ENCODE data around the gene TSTD1. TPM values are rescaled to one million over a fixed set of nuclear protein-coding genes. Genes with fewer than 3 reads are reported as not detected.

The TSTD1 gene
- total RNA-seq, 1 donor from 2014 or later: 53.7 TPM

- Mint-ChIP-seq H3K9me3 (peaks cover 10% of the 10 kb centered on the region), H3K36me3 (peaks cover 11% of the 10 kb centered on the region), H3K27ac (no peak overlapping the region), H3K27me3 (ENCODE audit: low read depth) (no peaks in the 10 kb centered on the region), H3K4me3 (no peak overlapping the region), H3K4me1 (no peaks in the 10 kb centered on the region)
- TF ChIP-seq, protein P1, sequence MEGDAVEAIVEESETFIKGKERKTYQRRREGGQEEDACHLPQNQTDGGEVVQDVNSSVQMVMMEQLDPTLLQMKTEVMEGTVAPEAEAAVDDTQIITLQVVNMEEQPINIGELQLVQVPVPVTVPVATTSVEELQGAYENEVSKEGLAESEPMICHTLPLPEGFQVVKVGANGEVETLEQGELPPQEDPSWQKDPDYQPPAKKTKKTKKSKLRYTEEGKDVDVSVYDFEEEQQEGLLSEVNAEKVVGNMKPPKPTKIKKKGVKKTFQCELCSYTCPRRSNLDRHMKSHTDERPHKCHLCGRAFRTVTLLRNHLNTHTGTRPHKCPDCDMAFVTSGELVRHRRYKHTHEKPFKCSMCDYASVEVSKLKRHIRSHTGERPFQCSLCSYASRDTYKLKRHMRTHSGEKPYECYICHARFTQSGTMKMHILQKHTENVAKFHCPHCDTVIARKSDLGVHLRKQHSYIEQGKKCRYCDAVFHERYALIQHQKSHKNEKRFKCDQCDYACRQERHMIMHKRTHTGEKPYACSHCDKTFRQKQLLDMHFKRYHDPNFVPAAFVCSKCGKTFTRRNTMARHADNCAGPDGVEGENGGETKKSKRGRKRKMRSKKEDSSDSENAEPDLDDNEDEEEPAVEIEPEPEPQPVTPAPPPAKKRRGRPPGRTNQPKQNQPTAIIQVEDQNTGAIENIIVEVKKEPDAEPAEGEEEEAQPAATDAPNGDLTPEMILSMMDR (IDR thresholded peaks at IDR 0.05; ENCODE audit: unreplicated experiment): no peak
- DNase-seq (ENCODE audit: low spot score in 2 of 2, unreplicated experiment in 2 of 2): no peak
Observed at GRCh38 chr1:161052899-161053298, 14.1 kb upstream of the TSTD1 start.

- TF ChIP-seq, protein P1 (IDR thresholded peaks at IDR 0.05; ENCODE audit: unreplicated experiment): no peak
- Mint-ChIP-seq H3K27me3 (ENCODE audit: low read depth) (no peaks in the 10 kb centered on the region), H3K36me3 (peaks cover 24% of the 10 kb centered on the region), H3K4me1 (peaks cover 5% of the 10 kb centered on the region), H3K4me3 (no peak overlapping the region), H3K9me3 (peaks cover 24% of the 10 kb centered on the region), H3K27ac (no peak overlapping the region)
- no peak for DNase-seq (ENCODE audit: low spot score in 2 of 2, unreplicated experiment in 2 of 2)
Observed at GRCh38 chr1:161051219-161051618, 12.5 kb upstream of the TSTD1 start.

DNA sequence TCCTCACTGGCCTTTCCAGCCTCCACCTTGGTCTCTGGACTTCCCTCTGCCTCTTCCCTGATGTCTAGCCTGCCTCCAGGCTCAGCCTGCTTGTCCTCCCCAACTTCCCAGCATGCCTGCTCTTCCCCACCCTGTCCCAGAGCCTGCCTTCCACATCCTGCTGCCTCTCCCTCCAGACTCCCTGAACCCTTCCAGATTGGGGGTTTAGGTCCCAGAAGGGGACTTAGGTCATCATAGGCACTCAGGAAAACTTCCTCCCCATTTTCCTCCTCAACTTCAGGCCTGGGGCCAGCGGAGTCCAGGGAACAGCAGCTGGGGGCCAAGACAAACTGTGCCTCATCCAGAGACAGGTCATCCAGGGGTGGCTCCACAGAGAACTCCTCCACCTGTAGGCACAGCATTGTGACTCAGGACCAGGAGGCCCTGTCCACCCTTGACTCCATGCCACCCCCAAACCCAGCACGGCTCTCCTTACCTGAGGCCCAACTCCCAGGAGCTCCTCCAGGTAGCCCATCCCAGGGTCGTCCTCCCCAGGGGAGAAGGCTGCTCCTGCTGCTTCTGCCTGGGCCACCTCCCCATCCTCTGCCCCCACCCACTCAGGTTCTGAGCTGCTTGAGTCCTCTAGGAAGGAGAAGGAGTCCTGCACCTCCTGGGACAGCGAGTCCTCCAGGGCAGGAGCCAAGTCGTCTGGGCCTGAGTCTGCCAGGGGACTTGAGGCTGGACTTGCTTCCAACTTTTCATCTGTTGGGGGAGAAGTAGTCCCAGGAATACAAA lies 10.4 kb upstream of the TSTD1 start:
- no peaks in the 10 kb centered on the region for H3K27me3 Mint-ChIP-seq (ENCODE audit: low read depth)
- TF ChIP-seq, protein P1 (IDR thresholded peaks at IDR 0.05; ENCODE audit: unreplicated experiment): no peak
- H3K36me3 Mint-ChIP-seq: peaks cover 27% of the 10 kb centered on the region
- peaks cover 21% of the 10 kb centered on the region for H3K4me1 Mint-ChIP-seq
- H3K4me3 Mint-ChIP-seq: no peak overlapping the region
- H3K27ac Mint-ChIP-seq: no peak overlapping the region
- peaks cover 24% of the 10 kb centered on the region for H3K9me3 Mint-ChIP-seq
- no peak for DNase-seq (ENCODE audit: low spot score in 2 of 2, unreplicated experiment in 2 of 2)

DNA sequence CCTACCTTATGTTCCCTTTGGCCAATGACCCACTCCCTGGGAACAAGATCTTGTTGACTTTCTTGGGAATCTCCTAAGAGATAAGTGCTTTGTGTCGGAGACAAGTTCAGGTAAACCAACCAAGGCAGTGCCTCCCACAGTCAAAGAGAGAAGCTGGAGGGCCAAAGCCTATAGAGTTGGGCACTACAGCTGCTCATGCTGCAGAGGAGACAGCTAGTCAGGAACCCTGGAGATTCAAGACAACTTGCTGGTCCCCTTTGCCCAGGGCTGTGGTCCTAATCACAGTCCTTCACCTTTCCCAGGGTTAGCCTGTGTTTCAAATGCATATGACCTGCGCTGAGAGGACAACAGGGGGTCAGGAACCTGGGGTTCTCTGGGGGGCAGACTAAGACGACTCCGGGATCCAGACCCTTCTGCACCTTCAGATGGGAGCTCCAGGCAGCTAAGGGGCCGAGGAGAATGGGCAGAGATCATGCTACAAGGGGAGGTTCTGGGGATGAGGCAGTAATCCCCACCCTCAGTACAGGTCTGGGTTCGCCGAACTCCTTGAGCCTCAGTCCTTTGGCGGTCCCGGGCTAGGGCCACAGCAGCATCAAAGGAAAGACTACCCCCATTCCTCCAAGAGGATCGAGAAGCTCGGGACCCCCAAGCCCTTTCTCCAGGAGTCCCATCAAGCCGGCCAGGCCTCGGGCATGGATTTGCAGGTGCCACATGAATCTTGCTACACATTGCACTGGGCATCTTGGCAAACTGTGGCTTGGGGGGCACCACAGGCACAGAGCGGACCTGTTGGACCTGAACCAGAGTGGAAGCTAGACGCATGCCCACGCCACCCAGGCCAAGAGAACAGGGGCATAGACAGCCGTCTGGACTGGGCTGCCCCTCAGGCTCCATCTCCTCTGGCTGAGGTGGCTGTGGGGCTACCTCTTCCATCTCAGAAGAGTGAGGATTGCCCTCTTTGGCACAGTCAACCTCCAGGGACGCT lies 9.0 kb upstream of the TSTD1 start:
- Mint-ChIP-seq H3K4me3 (no peak overlapping the region), H3K4me1 (peaks cover 23% of the 10 kb centered on the region), H3K27ac (no peak overlapping the region), H3K36me3 (peaks cover 29% of the 10 kb centered on the region), H3K27me3 (ENCODE audit: low read depth) (no peaks in the 10 kb centered on the region), H3K9me3 (peaks cover 24% of the 10 kb centered on the region)
- TF ChIP-seq, protein P1 (IDR thresholded peaks at IDR 0.05; ENCODE audit: unreplicated experiment): no peak
- no peak for DNase-seq (ENCODE audit: low spot score in 2 of 2, unreplicated experiment in 2 of 2)

- DNase-seq (ENCODE audit: low spot score in 2 of 2, unreplicated experiment in 2 of 2): no peak
- Mint-ChIP-seq H3K36me3 (peaks cover 36% of the 10 kb centered on the region), H3K27me3 (ENCODE audit: low read depth) (no peaks in the 10 kb centered on the region), H3K9me3 (peaks cover 24% of the 10 kb centered on the region), H3K4me1 (peaks cover 23% of the 10 kb centered on the region), H3K27ac (peak overlapping the region; percentile 100), H3K4me3 (peak overlapping the region; percentile 91)
- TF ChIP-seq, protein P1 (IDR thresholded peaks at IDR 0.05; ENCODE audit: unreplicated experiment): no peak
Observed at GRCh38 chr1:161046605-161047228, 8.0 kb upstream of the TSTD1 start.
